HL-60 (cell line): ENCODE results near the gene SPPL2C.

Experiments used
- CTCF ChIP-seq: IDR thresholded peaks from one replicate; pipeline ENCODE4 v1.5.1; 2011; ENCODE audit warnings: low read length, control low read depth, inconsistent platforms; ENCODE audit not compliant: insufficient read depth
- GABPA ChIP-seq: IDR thresholded peaks from 2 replicates; pipeline ENCODE4 v1.6.1; 2012; ENCODE audit warnings: low read depth
- POLR2AphosphoS5 ChIP-seq: IDR thresholded peaks from 2 replicates; pipeline ENCODE4 v1.6.1; 2012; ENCODE audit warnings: low read depth

GRCh38 chr17:45821147-45821546 lies 23.5 kb upstream of the SPPL2C start:
- TF ChIP-seq CTCF (no peak), GABPA (no peak), POLR2AphosphoS5 (no peak)
